ENCODE results near the gene HES5.

HES5 gene

GRCh38 chr1:2566101-2567045 is 36.3 kb upstream of the HES5 start:
- TF ChIP-seq CTCF (IDR thresholded peaks at IDR 0.05; ENCODE audit: low read depth, low read length) = no peak
- Histone ChIP-seq H3K36me3 (no peaks in the 10 kb centered on the region), H3K27ac (no peak overlapping the region), H3K4me3 (ENCODE audit: low read depth, low read length) (no peak overlapping the region), H3K9me3 (ENCODE audit: severe bottlenecking) (peaks cover 3% of the 10 kb centered on the region), H3K27me3 (ENCODE audit: insufficient read depth, low read depth, severe bottlenecking) (no peaks in the 10 kb centered on the region)
- no peak for DNase-seq

GRCh38 chr1:2564815-2565374 is 34.8 kb upstream of the HES5 start:
- no peaks in the 10 kb centered on the region for H3K36me3 ChIP-seq
- H3K4me3 ChIP-seq (ENCODE audit: low read depth, low read length) = no peak overlapping the region
- H3K9me3 ChIP-seq (ENCODE audit: severe bottlenecking) = no peaks in the 10 kb centered on the region
- no peak for DNase-seq
- H3K27ac ChIP-seq = no peak overlapping the region
- H3K27me3 ChIP-seq (ENCODE audit: insufficient read depth, low read depth, severe bottlenecking) = no peaks in the 10 kb centered on the region
- TF ChIP-seq CTCF (IDR thresholded peaks at IDR 0.05; ENCODE audit: low read depth, low read length) = no peak

GRCh38 chr1:2564006-2564814 is 34.1 kb upstream of the HES5 start:
- no peaks in the 10 kb centered on the region for H3K27me3 ChIP-seq (ENCODE audit: insufficient read depth, low read depth, severe bottlenecking)
- H3K4me3 ChIP-seq (ENCODE audit: low read depth, low read length) = no peak overlapping the region
- H3K27ac ChIP-seq = no peak overlapping the region
- no peaks in the 10 kb centered on the region for H3K36me3 ChIP-seq
- H3K9me3 ChIP-seq (ENCODE audit: severe bottlenecking) = no peaks in the 10 kb centered on the region
- TF ChIP-seq CTCF (IDR thresholded peaks at IDR 0.05; ENCODE audit: low read depth, low read length) = no peak
- DNase-seq = no peak

GRCh38 chr1:2563205-2563604 is 33.1 kb upstream of the HES5 start:
- TF ChIP-seq CTCF (IDR thresholded peaks at IDR 0.05; ENCODE audit: low read depth, low read length) = no peak
- H3K36me3 ChIP-seq = no peaks in the 10 kb centered on the region
- no peaks in the 10 kb centered on the region for H3K27me3 ChIP-seq (ENCODE audit: insufficient read depth, low read depth, severe bottlenecking)

GRCh38 chr1:2561898-2562895 is 32.1 kb upstream of the HES5 start:
- TF ChIP-seq CTCF (IDR thresholded peaks at IDR 0.05; ENCODE audit: low read depth, low read length) = peak; percentile 61
- Histone ChIP-seq H3K27ac (no peak overlapping the region), H3K4me3 (ENCODE audit: low read depth, low read length) (no peak overlapping the region), H3K27me3 (ENCODE audit: insufficient read depth, low read depth, severe bottlenecking) (no peaks in the 10 kb centered on the region), H3K9me3 (ENCODE audit: severe bottlenecking) (no peaks in the 10 kb centered on the region), H3K36me3 (no peaks in the 10 kb centered on the region)
- DNase-seq = no peak

More at GRCh38 chr1:2563205-2563604, 33.1 kb upstream of the HES5 start:
- DNase-seq = no peak
- H3K27ac ChIP-seq = no peak overlapping the region
- H3K4me3 ChIP-seq (ENCODE audit: low read depth, low read length) = no peak overlapping the region
- no peaks in the 10 kb centered on the region for H3K9me3 ChIP-seq (ENCODE audit: severe bottlenecking)

Measured in WERI-Rb-1 (cell line).